Calu3 (cell line): Measurements from ENCODE around the gene AMBRA1. TPM values are rescaled to one million over a fixed set of nuclear protein-coding genes. Genes with fewer than 3 reads are reported as not detected.

Experiments used
- BruUV-seq: library from RNA; stranded (reverse); fragments of 400-500 nt; replicated peaks from 2 replicates; lab custom pipeline; 2021; lab: Mats Ljungman, UMichigan
- CTCF ChIA-PET: fragments of 300-600 bp; sonication (Branson Sonifier 250); formaldehyde crosslinking; loops from one replicate; lab custom pipeline; 2022; ENCODE audit warnings: antibody characterized with exemption; lab: Charles Lee
- DNase-seq: peaks from one replicate; pipeline ENCODE4 v3.0.0; 2022
- H3K27ac Mint-ChIP-seq: one replicate; pipeline ENCODE4 v1.8.0; 2022; ENCODE audit warnings: mixed read lengths; ENCODE audit not compliant: unreplicated experiment
- H3K27me3 Mint-ChIP-seq: one replicate; pipeline ENCODE4 v1.8.0; 2022; ENCODE audit warnings: mixed read lengths; ENCODE audit not compliant: unreplicated experiment
- H3K36me3 Mint-ChIP-seq: one replicate; pipeline ENCODE4 v1.8.0; 2022; ENCODE audit warnings: mild to moderate bottlenecking, moderate library complexity, mixed read lengths; ENCODE audit not compliant: insufficient read depth, unreplicated experiment
- H3K4me1 Mint-ChIP-seq: one replicate; pipeline ENCODE4 v1.8.0; 2022; ENCODE audit warnings: mild to moderate bottlenecking, low read depth, mixed read lengths; ENCODE audit not compliant: unreplicated experiment
- H3K4me3 Mint-ChIP-seq: one replicate; pipeline ENCODE4 v1.8.0; 2022; ENCODE audit warnings: mild to moderate bottlenecking, low read depth, moderate library complexity, mixed read lengths; ENCODE audit not compliant: unreplicated experiment
- H3K9me3 Mint-ChIP-seq: one replicate; pipeline ENCODE4 v1.8.0; 2022; ENCODE audit warnings: low read depth, mixed read lengths; ENCODE audit not compliant: unreplicated experiment
- intact Hi-C: fragments of 100-400 bp; cut with micrococcal nuclease; formaldehyde crosslinking; loops from one replicate; pipeline ENCODE4 v1.10.0; 2022; ENCODE audit not compliant: unreplicated experiment
- total RNA-seq: library from RNA; stranded (reverse); gene quantifications from 2 replicates; pipeline ENCODE4 v1.2.3, GENCODE V29; 2022
- TF ChIP-seq, protein P1 (sequence below): fragments of 200-600 bp; IDR thresholded peaks from one replicate; pipeline ENCODE4 v1.8.0; 2022; ENCODE audit warnings: antibody characterized with exemption; ENCODE audit not compliant: unreplicated experiment

The AMBRA1 gene
- total RNA-seq, 1 experiment from 2014 or later = 35.0 TPM

DNA sequence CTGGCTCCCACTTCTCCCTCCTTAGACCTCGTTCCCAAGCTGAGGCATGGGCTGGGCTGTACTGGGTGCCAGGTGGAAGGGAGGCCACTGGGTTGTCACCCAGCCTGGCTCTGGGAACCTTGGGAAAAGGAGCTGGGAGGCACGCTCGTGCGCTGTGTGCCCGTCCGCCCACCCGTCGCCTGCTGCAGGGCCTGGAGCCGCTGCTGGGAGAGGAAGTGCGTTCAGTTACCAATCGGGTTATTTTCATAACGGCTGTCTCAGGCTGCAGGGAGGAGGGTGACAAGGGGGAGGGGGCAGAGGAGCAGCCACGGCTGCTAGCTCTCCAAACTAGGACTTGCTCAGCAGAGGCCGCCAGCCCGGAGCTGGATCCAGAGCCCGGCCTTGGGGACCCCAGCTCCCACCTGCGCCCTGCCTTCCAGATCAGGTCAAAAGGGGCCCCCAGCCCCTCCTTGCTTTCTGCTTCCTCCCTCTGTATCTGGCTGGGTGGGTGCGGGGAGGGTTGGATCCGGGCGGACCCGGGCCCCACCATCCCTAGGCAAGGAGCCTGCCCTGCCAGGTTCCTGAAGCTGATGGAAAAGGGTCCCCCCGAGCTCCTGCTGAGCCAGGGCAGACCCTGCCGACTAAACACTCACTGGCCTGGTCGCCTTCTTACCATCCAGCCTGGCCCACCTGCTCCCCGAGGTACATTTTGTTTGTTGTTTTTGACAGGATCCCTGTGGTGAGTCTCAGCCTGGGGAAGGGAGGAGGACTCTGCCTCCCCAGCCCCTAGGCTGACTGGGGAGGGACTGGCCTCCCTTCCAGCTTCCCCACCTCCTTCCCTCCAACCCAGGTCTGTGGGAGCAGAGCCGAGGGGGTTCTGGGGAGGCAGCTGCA is 232.3 kb downstream of the AMBRA1 start:
- Mint-ChIP-seq H3K27ac (no peak overlapping the region), H3K4me3 (no peak overlapping the region), H3K4me1 (peaks cover 41% of the 10 kb centered on the region), H3K36me3 (peaks cover 17% of the 10 kb centered on the region), H3K27me3 (no peaks in the 10 kb centered on the region), H3K9me3 (no peaks in the 10 kb centered on the region)
- intact Hi-C loops = loop anchor here (5.0 kb wide), 1 partner anchor 119 kb away; no protein-coding TSS in a partner anchor
- TF ChIP-seq, protein P1, sequence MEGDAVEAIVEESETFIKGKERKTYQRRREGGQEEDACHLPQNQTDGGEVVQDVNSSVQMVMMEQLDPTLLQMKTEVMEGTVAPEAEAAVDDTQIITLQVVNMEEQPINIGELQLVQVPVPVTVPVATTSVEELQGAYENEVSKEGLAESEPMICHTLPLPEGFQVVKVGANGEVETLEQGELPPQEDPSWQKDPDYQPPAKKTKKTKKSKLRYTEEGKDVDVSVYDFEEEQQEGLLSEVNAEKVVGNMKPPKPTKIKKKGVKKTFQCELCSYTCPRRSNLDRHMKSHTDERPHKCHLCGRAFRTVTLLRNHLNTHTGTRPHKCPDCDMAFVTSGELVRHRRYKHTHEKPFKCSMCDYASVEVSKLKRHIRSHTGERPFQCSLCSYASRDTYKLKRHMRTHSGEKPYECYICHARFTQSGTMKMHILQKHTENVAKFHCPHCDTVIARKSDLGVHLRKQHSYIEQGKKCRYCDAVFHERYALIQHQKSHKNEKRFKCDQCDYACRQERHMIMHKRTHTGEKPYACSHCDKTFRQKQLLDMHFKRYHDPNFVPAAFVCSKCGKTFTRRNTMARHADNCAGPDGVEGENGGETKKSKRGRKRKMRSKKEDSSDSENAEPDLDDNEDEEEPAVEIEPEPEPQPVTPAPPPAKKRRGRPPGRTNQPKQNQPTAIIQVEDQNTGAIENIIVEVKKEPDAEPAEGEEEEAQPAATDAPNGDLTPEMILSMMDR = no peak
- no peak for DNase-seq
- BruUV-seq = no TSS peak
- CTCF ChIA-PET = interaction anchor here (1.0 to 2.1 kb wide), 3 partner anchors 9 to 30 kb away, joined by 4 to 7 read pairs (median 5); partner anchors contain the start of gene CHRM4

- peaks cover 42% of the 10 kb centered on the region for H3K4me1 Mint-ChIP-seq
- intact Hi-C loops = loop anchor here (5.0 kb wide), 1 partner anchor 119 kb away; no protein-coding TSS in a partner anchor
- no peak overlapping the region for H3K4me3 Mint-ChIP-seq
- no peak for DNase-seq
- no TSS peak for BruUV-seq
- H3K27me3 Mint-ChIP-seq = no peaks in the 10 kb centered on the region
- H3K36me3 Mint-ChIP-seq = peaks cover 17% of the 10 kb centered on the region
- CTCF ChIA-PET = interaction anchor here (1.0 to 1.3 kb wide), 2 partner anchors 8 to 16 kb away, joined by 4 to 5 read pairs; no protein-coding TSS in a partner anchor
- no peaks in the 10 kb centered on the region for H3K9me3 Mint-ChIP-seq
- H3K27ac Mint-ChIP-seq = no peak overlapping the region
- TF ChIP-seq, protein P1 = no peak
Measured at GRCh38 chr11:46360878-46361277, 232.9 kb downstream of the AMBRA1 start.

DNA sequence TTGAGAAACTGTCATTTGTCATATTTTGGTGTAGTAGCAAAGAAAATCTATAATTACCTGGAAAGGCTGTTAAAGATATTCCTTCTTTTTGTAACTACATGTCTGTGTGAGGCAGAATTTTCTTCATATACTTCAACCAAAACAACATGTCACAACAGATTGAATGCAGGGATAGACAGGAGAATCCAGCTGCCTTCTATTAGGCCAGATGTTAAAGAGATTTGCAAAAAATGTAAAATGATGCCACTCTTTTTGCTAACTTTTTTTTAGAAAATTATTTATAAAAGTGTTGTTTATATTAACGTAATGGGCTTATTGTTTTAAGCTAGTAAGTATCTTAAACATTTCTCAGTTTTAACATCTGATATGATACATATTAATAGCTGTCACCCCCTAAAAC is 233.9 kb downstream of the AMBRA1 start:
- no peak overlapping the region for H3K27ac Mint-ChIP-seq
- intact Hi-C loops = loop anchor here (5.0 kb wide), 1 partner anchor 118 kb away; no protein-coding TSS in a partner anchor
- H3K4me3 Mint-ChIP-seq = no peak overlapping the region
- TF ChIP-seq, protein P1 = no peak
- BruUV-seq = no TSS peak
- peaks cover 39% of the 10 kb centered on the region for H3K4me1 Mint-ChIP-seq
- peaks cover 14% of the 10 kb centered on the region for H3K36me3 Mint-ChIP-seq
- H3K27me3 Mint-ChIP-seq = no peaks in the 10 kb centered on the region
- CTCF ChIA-PET = interaction anchor here (0.7 kb wide), 1 partner anchor 18 kb away, joined by 4 read pairs; no protein-coding TSS in a partner anchor
- H3K9me3 Mint-ChIP-seq = no peaks in the 10 kb centered on the region
- no peak for DNase-seq

GRCh38 chr11:46357483-46357936 is 236.3 kb downstream of the AMBRA1 start:
- intact Hi-C loops = no loop called here
- no TSS peak for BruUV-seq
- H3K4me1 Mint-ChIP-seq = peaks cover 17% of the 10 kb centered on the region
- H3K9me3 Mint-ChIP-seq = no peaks in the 10 kb centered on the region
- no peak overlapping the region for H3K27ac Mint-ChIP-seq
- no peak overlapping the region for H3K4me3 Mint-ChIP-seq
- TF ChIP-seq, protein P1 = no peak
- H3K36me3 Mint-ChIP-seq = no peaks in the 10 kb centered on the region
- no peaks in the 10 kb centered on the region for H3K27me3 Mint-ChIP-seq
- DNase-seq = no peak
- CTCF ChIA-PET = no interaction called here
